ENCODE measurements around the gene HSPA9. TPM values are rescaled to one million over a fixed set of nuclear protein-coding genes. Genes with fewer than 3 reads are reported as not detected.

The HSPA9 gene
- polyA plus RNA-seq, 3 donors = 315 to 352 (median 333) TPM

DNA sequence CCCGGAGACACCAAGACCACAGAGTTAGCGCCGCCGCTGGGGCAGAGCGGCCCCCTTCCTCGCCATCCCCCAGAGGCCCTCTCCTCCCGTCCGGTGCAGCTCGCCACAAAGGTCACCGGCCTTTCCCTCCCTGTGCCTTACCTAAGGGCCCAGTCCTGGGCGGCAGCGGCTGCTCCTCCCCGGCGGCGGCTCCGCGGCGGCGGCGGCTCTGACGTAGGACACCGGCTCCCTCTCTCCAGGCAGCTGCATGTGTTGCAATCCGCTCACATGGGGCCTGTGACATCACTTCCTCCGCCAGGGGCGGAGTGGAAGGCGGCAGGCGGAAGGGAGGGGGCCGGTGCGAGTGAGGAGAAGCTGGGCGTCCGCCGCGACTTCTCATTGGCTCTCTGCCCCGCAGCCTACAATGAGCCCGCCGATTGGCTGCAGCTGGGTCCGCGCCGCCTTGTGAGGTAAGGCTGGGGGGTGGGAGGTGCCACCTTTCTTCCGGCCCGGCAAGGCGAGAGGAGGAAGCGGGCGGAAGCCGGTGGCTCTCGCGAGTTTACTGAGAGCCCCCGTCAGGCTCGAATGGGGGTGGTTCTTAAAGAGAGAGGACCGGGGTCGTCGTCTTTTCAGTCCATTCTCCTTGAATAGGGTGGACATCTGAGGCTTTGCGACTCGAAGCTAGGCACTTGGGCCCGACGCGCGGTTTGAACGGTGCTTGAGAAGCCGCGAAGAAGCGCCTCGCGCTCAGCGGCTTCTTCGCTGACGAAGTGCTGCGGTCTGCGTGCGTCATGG, 32.1 kb downstream of the HSPA9 start, which contains the start of gene ETF1:
TSS of gene ETF1 (minus strand) at position 281 of the 774 bp plus-strand sequence. CDS start 318 bp downstream, outside the sequence.
- peak; percentile 97 to 100 (median 99) for DNase-seq (ENCODE audit: extremely low read depth in 1 of 11, low read depth in 9 of 11, low spot score in 4 of 11)

GRCh38 chr5:138542180-138542955, 32.8 kb downstream of the HSPA9 start:
- DNase-seq (ENCODE audit: extremely low read depth in 1 of 11, low read depth in 9 of 11, low spot score in 4 of 11) = peak in 2 of 11 donors; percentile 9 to 13

- no peak for DNase-seq (ENCODE audit: extremely low read depth in 1 of 11, low read depth in 9 of 11, low spot score in 4 of 11)
These were observed 33.6 kb downstream of the HSPA9 start for GRCh38 chr5:138541511-138542179.

- no peak for DNase-seq (ENCODE audit: extremely low read depth in 1 of 11, low read depth in 9 of 11, low spot score in 4 of 11)
These were observed 35.4 kb downstream of the HSPA9 start for GRCh38 chr5:138539791-138540190.

GRCh38 chr5:138538943-138539627, 36.1 kb downstream of the HSPA9 start:
- no peak for DNase-seq (ENCODE audit: extremely low read depth in 1 of 11, low read depth in 9 of 11, low spot score in 4 of 11)

DNA sequence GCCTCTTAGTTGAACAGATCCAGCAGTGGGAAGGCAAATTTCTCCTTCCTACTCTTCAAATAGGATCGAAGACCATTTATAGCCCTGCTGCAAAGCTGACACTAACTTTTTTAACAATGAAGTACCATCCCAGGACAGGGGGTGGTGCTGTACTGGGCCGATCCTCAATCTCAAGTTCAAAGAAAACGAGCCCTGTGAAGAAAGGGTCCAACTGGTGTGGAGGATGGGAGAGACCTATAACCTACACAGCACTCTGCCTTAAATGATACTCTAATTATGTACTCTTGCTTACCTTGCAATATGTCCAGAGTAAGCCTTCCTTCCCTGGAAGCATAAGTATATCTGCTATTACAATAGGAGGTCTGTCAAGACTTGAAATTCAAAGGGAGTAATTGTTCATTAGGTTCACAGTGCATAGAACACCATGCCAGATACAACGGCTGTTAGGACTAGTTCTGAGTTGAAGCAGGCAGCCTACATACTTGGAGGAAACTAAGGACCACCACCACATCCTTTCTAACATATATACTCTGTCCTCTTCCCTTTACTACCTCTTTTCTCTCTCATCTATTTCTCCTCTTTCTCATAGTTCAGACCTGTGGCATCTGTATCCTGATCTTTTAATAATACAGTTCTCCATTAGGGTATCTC, 38.4 kb downstream of the HSPA9 start:
- no peak for DNase-seq (ENCODE audit: extremely low read depth in 1 of 11, low read depth in 9 of 11, low spot score in 4 of 11)

DNA sequence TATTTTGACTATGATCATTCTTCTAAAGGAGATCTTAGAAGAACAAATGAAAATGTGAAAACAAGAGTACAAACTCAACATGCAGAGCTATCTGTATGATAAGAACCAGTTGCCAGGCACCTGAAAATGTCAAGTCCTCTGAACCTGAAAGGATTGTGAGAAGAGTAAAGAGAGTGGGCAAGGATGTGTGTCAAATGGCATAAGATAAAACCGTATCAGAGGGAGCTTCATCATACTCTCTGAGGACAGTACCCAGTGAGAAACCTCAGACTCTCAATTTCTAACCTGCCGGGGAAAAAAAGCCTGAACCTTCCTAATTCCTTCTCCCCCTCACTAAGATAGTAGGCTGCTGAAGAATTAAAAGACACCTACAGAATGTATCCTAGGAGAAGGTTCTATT, 39.0 kb downstream of the HSPA9 start:
- DNase-seq (ENCODE audit: extremely low read depth in 1 of 11, low read depth in 9 of 11, low spot score in 4 of 11) = no peak

- no peak for DNase-seq (ENCODE audit: extremely low read depth in 1 of 11, low read depth in 9 of 11, low spot score in 4 of 11)
These were observed 40.9 kb downstream of the HSPA9 start for GRCh38 chr5:138533973-138534941.

- no peak for DNase-seq (ENCODE audit: extremely low read depth in 1 of 11, low read depth in 9 of 11, low spot score in 4 of 11)
These were observed 45.4 kb downstream of the HSPA9 start for GRCh38 chr5:138529812-138530211.

GRCh38 chr5:138528744-138529469, 46.3 kb downstream of the HSPA9 start:
- no peak for DNase-seq (ENCODE audit: extremely low read depth in 1 of 11, low read depth in 9 of 11, low spot score in 4 of 11)

DNA sequence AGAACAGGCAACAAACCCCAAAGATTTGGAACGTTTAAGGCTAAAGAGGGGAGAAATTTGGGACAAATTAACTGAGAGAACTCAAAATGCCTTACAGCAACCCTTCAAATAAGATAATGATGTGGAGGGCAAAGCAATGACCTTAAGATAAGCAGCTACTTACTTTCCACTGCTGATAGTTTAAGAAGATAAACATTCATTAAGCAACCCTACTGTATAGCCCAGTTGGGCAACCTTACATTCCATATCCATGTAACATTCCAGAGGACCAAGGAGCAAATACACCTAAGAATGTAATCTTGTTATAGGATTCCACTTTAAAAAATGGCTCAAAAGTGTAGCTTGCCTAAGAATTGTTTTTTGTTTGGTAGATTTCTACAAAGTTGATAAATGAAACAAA, 47.0 kb downstream of the HSPA9 start:
- no peak for DNase-seq (ENCODE audit: extremely low read depth in 1 of 11, low read depth in 9 of 11, low spot score in 4 of 11)

DNA sequence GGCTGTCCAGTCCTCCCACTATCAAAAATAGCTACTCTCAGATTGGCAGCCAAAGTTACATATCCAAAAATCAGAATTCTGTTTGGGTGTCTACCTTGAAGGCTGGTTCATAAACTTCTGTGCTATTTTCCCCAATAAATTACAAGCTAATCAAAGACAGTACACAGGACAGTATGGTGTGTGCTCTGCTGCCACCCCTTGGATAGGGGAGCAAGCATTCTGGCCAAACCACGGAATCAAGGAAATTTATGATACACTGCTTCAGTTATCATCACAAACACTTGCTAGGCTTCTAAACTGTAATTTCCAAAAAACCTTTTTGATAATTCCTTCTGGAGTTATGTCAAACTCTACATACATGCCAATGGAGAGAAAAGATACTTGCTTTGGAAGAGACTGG, 48.0 kb downstream of the HSPA9 start:
- DNase-seq (ENCODE audit: extremely low read depth in 1 of 11, low read depth in 9 of 11, low spot score in 4 of 11) = no peak

DNA sequence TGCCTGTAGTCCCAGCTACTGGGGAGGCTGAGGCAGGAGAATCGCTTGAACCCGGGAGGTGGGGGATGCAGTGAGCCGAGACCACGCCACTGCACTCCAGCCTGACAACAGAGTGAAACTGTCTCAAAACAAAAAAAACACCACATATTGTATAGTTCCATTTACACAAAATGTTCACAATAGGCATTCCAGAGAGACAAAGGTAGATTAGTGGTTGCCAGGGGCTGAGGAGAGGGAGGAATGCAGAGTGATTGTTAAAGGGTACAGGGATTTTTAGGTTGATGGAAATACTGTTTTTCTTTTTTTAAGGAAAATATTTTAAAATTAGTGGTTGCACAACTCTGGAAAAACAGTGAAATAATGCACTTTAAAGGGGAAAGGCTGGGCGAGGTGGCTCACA, 51.8 kb downstream of the HSPA9 start:
- no peak for DNase-seq (ENCODE audit: extremely low read depth in 1 of 11, low read depth in 9 of 11, low spot score in 4 of 11)

DNA sequence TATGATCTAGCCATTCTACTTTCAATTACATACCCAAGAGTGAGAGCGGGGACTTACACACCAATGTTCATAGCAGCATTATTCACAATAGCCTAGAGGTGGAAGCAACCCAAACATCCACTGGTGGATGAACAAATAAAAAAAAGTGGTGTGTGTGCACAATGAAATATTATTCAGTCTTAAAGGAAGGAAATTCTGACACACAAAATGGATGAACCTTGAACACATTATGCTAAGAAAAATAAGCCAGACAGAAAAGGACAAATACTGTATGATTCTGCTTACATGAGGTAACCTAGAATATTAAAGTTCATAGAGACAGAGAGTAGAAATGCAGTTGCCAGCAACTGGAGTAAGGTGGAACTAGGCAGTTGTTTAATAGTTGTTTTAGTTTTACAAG, 54.2 kb downstream of the HSPA9 start:
- no peak for DNase-seq (ENCODE audit: extremely low read depth in 1 of 11, low read depth in 9 of 11, low spot score in 4 of 11)

- no peak for DNase-seq (ENCODE audit: extremely low read depth in 1 of 11, low read depth in 9 of 11, low spot score in 4 of 11)
These were observed 57.8 kb downstream of the HSPA9 start for GRCh38 chr5:138517437-138517836.

DNA sequence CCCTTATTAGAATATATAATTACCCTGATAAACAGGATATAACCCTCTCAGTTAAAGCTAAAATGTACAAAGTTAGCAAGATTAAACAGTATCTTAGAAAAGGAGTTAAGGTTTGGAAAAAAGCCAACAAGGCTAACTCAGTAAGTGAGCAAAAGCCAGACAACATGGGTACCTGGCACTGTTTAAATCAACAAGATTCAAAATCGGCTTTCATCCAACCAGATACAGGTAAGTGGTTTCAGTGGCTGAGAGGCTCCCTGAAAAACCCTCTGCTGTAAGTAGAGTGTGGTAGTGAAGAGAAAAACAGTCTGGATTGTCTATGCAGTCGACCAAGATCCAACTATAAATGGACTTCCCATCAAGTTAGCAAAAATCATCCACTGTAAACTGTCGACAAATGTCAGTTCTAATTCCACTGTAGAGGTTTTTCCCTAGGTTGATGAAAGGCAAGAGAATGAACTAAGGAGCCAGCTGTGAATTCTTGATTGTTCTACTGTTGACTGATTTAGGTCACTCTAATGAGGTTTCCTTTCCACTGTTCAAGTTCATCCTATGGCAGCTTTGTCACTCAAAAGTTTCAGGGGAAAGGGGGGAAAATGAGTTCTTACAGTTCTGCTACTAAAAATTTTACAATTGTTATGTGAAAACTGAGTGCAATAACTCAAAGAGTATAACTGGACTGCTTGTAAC, 59.5 kb downstream of the HSPA9 start:
- no peak for DNase-seq (ENCODE audit: extremely low read depth in 1 of 11, low read depth in 9 of 11, low spot score in 4 of 11)

Measured in renal cortex interstitium (tissue), 11 donors.